ENCODE results near the gene STON2. TPM values are rescaled to one million over a fixed set of nuclear protein-coding genes. Genes with fewer than 3 reads are reported as not detected.

Gene STON2
- total RNA-seq, 8 experiments from 2014 or later, result 26.6 to 64.1 (median 42.2) TPM

DNA sequence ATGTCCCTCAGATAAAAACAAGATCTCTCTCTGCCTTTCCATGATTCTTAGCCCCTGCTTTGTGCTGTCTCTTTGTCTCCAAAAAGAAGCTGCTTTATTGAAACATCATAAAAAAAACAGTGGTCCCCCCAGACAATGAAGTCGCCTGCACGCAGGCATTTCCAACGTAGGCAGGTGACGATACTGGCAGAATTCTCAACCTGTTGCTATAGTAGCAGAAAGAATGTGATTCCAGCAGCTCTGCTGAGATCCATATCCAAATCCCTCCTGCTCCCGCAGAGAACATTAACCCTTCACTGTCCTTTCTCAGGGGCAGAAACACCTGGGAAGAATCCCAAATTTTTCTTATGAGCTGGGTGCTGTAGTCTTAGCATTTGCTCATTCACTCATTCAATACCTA lies 84.8 kb downstream of the STON2 start:
- WGBS, 10 experiments, result 0 to 72% (median 13%) methylated on average over 1 to 5 of the region's 5 CpGs; no CpG with 5 or more reads in 3 of the 10 experiments
- Histone ChIP-seq H3K4me3 (no peak overlapping the region), H3K4me1 (replicated peaks in 1 of 2) (peaks cover 30 to 39% of the 10 kb centered on the region in 2 donors), H3K27ac (no peak overlapping the region)
- ATAC-seq (replicated peaks in 6 of 8), result peak in 6 of 8 experiments; percentile 33 to 80 (median 68)
- in situ Hi-C loops (cut with MboI; ENCODE audit: low pct_unique_long_range_greater_than_20kb in 2 of 9, low sequenced_read_pairs in 9 of 9, unreplicated experiment in 9 of 9), result no loop called here

DNA sequence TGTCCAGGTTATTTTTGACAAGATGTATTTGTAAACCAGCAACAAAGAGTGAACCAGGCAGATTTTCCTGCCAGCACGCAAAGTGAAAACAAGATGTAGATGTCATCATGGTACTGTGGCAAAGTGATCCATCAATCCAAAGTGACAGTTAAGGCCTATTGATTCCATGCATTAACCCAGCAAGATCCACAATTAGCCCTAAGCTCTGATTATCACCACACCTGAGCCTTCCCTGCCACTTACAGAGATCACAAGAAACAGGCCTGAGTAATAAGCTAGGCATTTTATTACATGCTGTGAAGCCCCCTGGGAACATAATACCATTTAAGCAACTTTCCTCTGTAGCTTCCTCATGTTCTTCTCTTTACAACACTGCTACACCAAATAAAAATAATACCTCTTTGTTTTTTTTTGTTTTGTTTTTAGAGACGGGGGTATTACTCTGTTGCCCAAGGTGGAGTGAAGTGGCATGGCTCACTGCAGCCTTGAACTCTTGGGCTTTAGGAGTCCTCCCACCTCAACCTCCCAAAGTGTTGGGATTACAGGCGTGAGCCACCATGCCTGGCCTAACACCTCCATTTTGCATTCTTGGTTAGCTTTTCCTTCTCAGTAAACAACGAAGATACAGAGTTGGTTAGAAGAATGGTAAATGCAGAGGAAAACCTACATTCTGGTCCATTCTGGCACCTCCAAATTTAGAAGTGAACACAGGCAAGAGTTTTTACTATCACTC lies 85.5 kb downstream of the STON2 start:
- H3K27ac ChIP-seq, result peak overlapping the region in 1 of 2 donors; percentile 53
- in situ Hi-C loops (cut with MboI; ENCODE audit: low pct_unique_long_range_greater_than_20kb in 2 of 9, low sequenced_read_pairs in 9 of 9, unreplicated experiment in 9 of 9), result no loop called here
- H3K4me1 ChIP-seq (replicated peaks in 1 of 2), result peaks cover 30 to 39% of the 10 kb centered on the region in 2 donors
- no peak for ATAC-seq (replicated peaks in 6 of 8)
- no peak overlapping the region for H3K4me3 ChIP-seq
- WGBS, 10 experiments, result 47 to 100% (median 80%) methylated on average over 1 to 4 of the region's 4 CpGs; no CpG with 5 or more reads in 1 of the 10 experiments

DNA sequence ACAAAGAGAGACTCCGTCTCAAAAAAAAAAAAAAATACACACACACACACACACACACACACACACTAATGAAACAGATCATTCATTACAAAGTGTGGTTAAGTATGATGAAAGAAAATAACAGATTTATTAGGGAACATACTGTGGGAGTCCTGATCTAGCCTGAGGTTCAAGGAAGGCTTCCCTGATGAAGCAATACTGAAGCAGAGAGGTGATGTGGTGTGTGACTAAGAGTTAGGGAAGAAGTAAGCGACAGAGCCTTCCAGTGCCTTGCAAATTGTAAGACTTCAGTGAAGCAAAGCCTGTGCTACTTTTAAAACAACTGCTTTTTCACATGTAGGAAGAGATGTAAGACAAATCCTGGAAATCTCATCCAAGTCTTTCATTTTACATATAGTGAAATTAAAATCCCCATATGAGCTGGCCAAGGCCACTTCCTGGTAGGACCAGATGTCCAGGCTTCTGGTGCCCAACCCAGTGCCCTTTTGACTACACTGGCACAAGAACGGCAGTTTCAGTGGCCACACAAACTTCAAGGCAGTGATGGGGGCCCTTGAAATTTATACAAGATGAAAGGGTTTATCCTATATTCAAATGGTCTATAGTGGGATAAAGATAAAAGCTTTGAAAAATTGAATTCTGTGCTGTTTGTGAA lies 86.2 kb downstream of the STON2 start:
- Histone ChIP-seq H3K4me3 (no peak overlapping the region), H3K4me1 (replicated peaks in 1 of 2) (peaks cover 33 to 39% of the 10 kb centered on the region in 2 donors), H3K27ac (no peak overlapping the region)
- peak in 2 of 8 experiments; percentile 34 to 61 for ATAC-seq (replicated peaks in 6 of 8)
- in situ Hi-C loops (cut with MboI; ENCODE audit: low pct_unique_long_range_greater_than_20kb in 2 of 9, low sequenced_read_pairs in 9 of 9, unreplicated experiment in 9 of 9), result no loop called here
- 10 to 88% (median 83%) methylated on average over 1 to 2 of the region's 3 CpGs; no CpG with 5 or more reads in 6 of the 10 experiments for WGBS, 10 experiments

DNA sequence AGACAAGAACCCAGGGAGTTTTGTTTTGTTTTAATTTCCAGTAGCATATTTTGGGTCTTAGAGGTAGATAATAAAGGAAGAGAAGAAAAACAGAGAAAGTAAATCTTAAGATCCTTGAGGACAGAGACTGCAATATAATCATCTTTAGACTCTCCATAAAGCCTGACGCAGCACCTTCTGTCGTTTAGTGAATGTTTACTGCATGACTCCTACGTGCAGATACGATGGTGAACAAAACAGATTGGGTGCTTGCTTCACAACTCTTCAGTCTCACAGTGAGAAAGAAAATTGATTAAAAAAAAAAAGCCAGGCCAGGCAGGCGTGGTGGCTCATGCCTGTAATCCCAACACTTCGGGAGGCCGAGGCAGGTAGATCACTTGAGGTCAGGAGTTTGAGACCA lies 86.9 kb downstream of the STON2 start:
- no peak overlapping the region for H3K27ac ChIP-seq
- WGBS, 10 experiments, result 57 to 100% (median 78%) methylated on average over 1 to 7 of the region's 7 CpGs; no CpG with 5 or more reads in 1 of the 10 experiments
- in situ Hi-C loops (cut with MboI; ENCODE audit: low pct_unique_long_range_greater_than_20kb in 2 of 9, low sequenced_read_pairs in 9 of 9, unreplicated experiment in 9 of 9), result no loop called here
- H3K4me1 ChIP-seq (replicated peaks in 1 of 2), result peaks cover 33 to 39% of the 10 kb centered on the region in 2 donors
- ATAC-seq (replicated peaks in 6 of 8), result no peak
- no peak overlapping the region for H3K4me3 ChIP-seq

DNA sequence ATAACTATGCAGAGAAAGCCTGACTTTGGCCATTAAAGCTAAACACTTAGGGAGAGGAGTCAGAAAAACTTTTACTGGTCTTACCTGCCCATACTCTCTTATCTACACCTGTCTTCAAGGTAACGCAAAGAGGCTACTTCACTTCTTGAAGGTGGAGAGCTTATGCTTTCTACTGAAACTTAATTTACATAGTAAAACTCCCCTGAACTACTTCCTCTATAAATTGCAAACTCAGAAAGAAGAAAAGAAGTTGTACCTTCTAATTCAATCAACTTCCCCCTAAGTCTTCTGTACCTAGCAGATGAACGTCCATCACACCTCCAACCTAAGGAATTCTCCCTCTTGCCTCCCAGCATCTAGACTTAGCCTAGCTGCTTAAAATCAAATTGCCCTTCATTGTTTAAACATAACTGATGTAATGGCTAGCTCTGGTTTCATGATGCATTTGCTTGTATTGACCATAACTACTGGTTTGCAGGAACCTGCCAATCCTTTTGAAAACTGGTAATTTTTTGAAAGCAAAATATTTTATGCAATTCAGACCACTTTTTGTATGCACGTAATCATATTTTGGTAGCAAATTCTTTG lies 87.7 kb downstream of the STON2 start:
- no peak overlapping the region for H3K27ac ChIP-seq
- ATAC-seq (replicated peaks in 6 of 8), result no peak
- no peak overlapping the region for H3K4me3 ChIP-seq
- WGBS, 10 experiments, result 83 to 100% (median 96%) methylated on average over 1 to 3 of the region's 3 CpGs; no CpG with 5 or more reads in 1 of the 10 experiments
- in situ Hi-C loops (cut with MboI; ENCODE audit: low pct_unique_long_range_greater_than_20kb in 2 of 9, low sequenced_read_pairs in 9 of 9, unreplicated experiment in 9 of 9), result no loop called here
- peaks cover 36 to 41% of the 10 kb centered on the region in 2 donors for H3K4me1 ChIP-seq (replicated peaks in 1 of 2)

DNA sequence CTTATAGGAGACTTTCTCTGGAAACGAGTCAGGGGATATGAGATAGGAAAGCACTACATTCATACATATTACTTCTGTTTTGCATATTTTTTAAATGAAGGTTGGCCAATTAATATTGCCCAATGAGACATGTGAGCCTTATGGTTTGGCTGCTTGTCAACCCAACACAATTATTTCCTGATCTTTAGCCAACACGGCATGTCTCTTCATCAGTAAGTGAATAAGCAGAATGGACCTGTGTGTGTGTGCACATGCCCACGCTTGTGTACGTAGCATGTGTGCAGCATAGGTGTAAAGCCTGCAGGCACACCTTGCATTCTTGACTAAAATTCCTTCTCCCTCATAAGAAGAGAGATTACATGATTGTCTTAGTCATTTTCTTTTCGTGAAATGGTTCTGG lies 88.3 kb downstream of the STON2 start:
- Histone ChIP-seq H3K4me3 (no peak overlapping the region), H3K4me1 (replicated peaks in 1 of 2) (peaks cover 42 to 47% of the 10 kb centered on the region in 2 donors), H3K27ac (no peak overlapping the region)
- WGBS, 10 experiments, result 0 to 100% (median 77%) methylated on average over 1 to 4 of the region's 5 CpGs
- in situ Hi-C loops (cut with MboI; ENCODE audit: low pct_unique_long_range_greater_than_20kb in 2 of 9, low sequenced_read_pairs in 9 of 9, unreplicated experiment in 9 of 9), result no loop called here
- ATAC-seq (replicated peaks in 6 of 8), result peak in 3 of 8 experiments; percentile 19 to 54 (median 37)

DNA sequence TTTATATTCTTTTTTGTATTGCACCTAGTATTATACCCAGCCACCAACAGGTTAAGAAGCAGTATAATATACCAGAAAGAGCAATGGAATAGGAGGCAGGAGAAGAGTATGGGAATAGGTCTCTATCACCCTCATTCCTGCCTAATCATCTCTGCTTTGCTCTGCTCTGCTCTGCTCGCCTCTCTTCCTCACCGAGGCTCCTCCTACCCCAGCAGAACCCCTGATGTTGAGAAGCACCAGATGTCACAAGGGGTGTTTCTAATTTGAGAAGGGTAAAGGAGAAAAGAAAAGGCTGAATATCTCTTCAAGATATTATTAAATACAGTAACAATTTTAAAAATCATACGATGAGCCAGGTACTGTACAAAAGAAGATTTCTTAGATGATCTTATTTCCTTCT lies 89.0 kb downstream of the STON2 start:
- peaks cover 46 to 50% of the 10 kb centered on the region in 2 donors for H3K4me1 ChIP-seq (replicated peaks in 1 of 2)
- ATAC-seq (replicated peaks in 6 of 8), result peak in 6 of 8 experiments; percentile 37 to 57 (median 49)
- H3K27ac ChIP-seq, result no peak overlapping the region
- WGBS, 10 experiments, result 0 to 57% (median 27%) methylated on average over 1 to 3 of the region's 3 CpGs; no CpG with 5 or more reads in 1 of the 10 experiments
- in situ Hi-C loops (cut with MboI; ENCODE audit: low pct_unique_long_range_greater_than_20kb in 2 of 9, low sequenced_read_pairs in 9 of 9, unreplicated experiment in 9 of 9), result no loop called here
- no peak overlapping the region for H3K4me3 ChIP-seq

DNA sequence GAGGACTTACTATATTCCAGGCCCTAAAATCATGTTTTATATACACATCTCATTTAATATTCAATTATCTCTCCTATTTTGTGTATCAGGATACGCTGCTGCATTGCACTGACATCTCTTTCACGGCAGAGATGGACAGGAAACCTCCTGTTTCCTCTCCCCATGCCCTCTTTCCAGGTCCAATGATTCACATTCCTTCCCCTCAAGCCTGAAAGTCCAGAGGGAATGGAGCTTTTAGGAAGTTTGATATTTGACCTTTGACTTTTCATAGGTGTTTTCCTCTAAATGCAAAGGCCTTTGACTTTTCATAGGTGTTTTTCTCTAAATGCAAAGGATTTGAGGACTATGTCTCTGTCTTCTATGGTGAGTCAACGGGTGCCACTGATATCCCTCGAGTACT lies 89.5 kb downstream of the STON2 start:
- 36 to 94% (median 73%) methylated on average over 1 to 4 of the region's 4 CpGs; no CpG with 5 or more reads in 2 of the 10 experiments for WGBS, 10 experiments
- ATAC-seq (replicated peaks in 6 of 8), result no peak
- Histone ChIP-seq H3K4me1 (replicated peaks in 1 of 2) (peaks cover 43 to 45% of the 10 kb centered on the region in 2 donors), H3K27ac (no peak overlapping the region), H3K4me3 (no peak overlapping the region)
- in situ Hi-C loops (cut with MboI; ENCODE audit: low pct_unique_long_range_greater_than_20kb in 2 of 9, low sequenced_read_pairs in 9 of 9, unreplicated experiment in 9 of 9), result no loop called here

DNA sequence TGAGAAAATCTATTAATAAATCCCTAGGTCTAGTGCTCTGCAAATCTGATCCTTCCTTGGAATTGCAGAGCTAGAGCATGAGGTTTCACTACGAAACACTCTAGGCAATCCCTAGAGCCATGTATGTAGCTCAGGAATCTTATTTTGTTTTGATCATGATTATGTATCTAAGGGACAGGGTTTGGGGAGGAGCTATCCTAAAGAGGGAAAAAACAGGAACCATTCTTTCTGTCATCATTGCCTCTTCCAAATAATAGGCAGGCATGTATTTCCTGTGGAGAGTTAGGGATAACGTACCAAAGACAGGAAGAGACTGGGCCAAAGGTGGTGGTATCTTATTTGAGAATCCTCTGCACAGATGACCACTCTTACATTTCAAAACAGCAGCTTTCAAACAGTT lies 90.6 kb downstream of the STON2 start:
- peak in 1 of 8 experiments; percentile 43 for ATAC-seq (replicated peaks in 6 of 8)
- H3K4me1 ChIP-seq (replicated peaks in 1 of 2), result peaks cover 36 to 46% of the 10 kb centered on the region in 2 donors
- WGBS, 10 experiments, result 61 to 100% (median 95%) methylated on average over 1 to 2 of the region's 2 CpGs; no CpG with 5 or more reads in 2 of the 10 experiments
- in situ Hi-C loops (cut with MboI; ENCODE audit: low pct_unique_long_range_greater_than_20kb in 2 of 9, low sequenced_read_pairs in 9 of 9, unreplicated experiment in 9 of 9), result no loop called here
- no peak overlapping the region for H3K27ac ChIP-seq
- H3K4me3 ChIP-seq, result no peak overlapping the region

DNA sequence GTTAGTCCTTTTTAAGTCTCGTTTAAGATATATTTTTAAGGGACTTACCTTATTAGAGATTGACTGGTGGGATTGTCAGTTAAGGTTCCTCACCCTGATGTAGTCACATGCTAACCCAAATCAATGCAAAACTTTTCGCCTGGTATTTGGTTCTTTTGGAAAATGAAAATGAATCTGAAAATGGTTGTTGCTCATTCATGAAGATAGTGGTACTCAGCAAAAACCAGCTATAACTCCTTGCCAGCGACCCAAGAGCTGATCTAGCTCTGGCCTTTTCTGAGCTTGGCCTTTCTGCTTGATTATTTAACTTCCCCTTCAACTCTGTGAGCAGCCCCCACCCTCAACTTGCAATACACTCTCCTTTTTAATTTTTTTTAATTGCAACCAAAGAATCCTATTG lies 94.4 kb downstream of the STON2 start:
- peaks cover 22 to 39% of the 10 kb centered on the region in 2 donors for H3K4me1 ChIP-seq (replicated peaks in 1 of 2)
- no peak overlapping the region for H3K4me3 ChIP-seq
- ATAC-seq (replicated peaks in 6 of 8), result no peak
- in situ Hi-C loops (cut with MboI; ENCODE audit: low pct_unique_long_range_greater_than_20kb in 2 of 9, low sequenced_read_pairs in 9 of 9, unreplicated experiment in 9 of 9), result no loop called here
- WGBS, 10 experiments, result 42 to 100% (median 76%) methylated on average over 2 to 3 of the region's 3 CpGs; no CpG with 5 or more reads in 1 of the 10 experiments
- H3K27ac ChIP-seq, result no peak overlapping the region

DNA sequence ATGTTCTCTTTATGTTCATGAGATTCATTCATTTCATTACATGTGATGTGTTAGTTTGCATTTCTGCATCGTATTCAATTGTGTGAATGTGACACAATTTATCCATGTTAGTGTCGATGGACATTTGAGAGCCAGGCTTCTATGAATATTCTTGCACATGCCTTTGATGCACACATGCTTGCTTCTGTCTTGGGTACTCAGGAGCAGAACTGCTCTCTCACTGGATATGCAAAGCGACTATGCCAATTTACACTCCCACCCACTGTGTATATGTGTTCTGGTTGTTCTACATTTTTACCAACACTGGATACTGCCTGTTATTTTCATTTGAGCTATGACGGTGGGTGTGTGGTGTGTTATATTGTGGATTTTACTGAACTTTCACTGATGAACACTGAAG lies 95.1 kb downstream of the STON2 start:
- in situ Hi-C loops (cut with MboI; ENCODE audit: low pct_unique_long_range_greater_than_20kb in 2 of 9, low sequenced_read_pairs in 9 of 9, unreplicated experiment in 9 of 9), result no loop called here
- ATAC-seq (replicated peaks in 6 of 8), result peak in 6 of 8 experiments; percentile 21 to 72 (median 38)
- H3K4me3 ChIP-seq, result no peak overlapping the region
- WGBS, 10 experiments, result 22 to 100% (median 70%) methylated on average over 1 to 4 of the region's 4 CpGs; no CpG with 5 or more reads in 1 of the 10 experiments
- H3K27ac ChIP-seq, result no peak overlapping the region
- peaks cover 22 to 39% of the 10 kb centered on the region in 2 donors for H3K4me1 ChIP-seq (replicated peaks in 1 of 2)

DNA sequence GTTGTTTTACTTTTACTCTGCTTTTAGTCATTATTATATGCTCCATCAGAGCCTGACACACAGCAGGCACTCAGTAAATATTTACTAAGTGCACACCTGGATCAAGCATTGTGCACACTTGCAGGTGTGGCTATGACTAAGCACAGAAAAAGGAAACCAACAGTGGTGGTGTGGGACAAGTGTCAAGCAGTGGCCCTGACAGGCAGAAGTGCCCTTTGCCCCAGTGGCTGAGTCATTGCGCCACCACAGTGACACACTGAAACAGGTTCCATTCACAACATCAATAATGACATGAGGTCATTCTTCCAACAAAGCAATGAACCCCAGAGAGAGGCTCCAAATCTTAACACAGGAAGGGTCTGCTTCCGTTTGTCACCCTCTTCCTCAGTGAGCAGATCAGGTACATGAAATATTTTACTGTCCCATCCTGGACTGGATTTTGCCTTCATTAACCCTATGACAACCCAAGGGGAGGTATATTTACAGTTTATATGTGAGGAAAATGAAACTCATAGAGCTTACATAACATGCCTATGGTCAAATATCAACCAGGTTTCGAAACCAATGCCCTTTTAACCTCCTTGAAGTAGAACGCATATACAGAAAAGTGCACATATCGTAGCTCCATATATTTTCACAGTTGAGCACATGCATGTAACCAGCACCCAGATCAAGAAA lies 96.7 kb downstream of the STON2 start:
- H3K4me1 ChIP-seq (replicated peaks in 1 of 2), result peaks cover 22 to 35% of the 10 kb centered on the region in 2 donors
- WGBS, 10 experiments, result 64 to 100% (median 80%) methylated on average over 1 to 5 of the region's 5 CpGs; no CpG with 5 or more reads in 1 of the 10 experiments
- in situ Hi-C loops (cut with MboI; ENCODE audit: low pct_unique_long_range_greater_than_20kb in 2 of 9, low sequenced_read_pairs in 9 of 9, unreplicated experiment in 9 of 9), result no loop called here
- H3K4me3 ChIP-seq, result no peak overlapping the region
- peak overlapping the region; percentile 45 to 63 for H3K27ac ChIP-seq
- ATAC-seq (replicated peaks in 6 of 8), result peak in 5 of 8 experiments; percentile 91 to 94 (median 92)

All from motor neuron (in vitro differentiated cells).